K562 (cell line): Measurements from ENCODE around the gene VPREB3. TPM values are rescaled to one million over a fixed set of nuclear protein-coding genes. Genes with fewer than 3 reads are reported as not detected.

Source experiments
- ATAC-seq: fragments of 200-7000 bp; cut with Tn5 transposase; 3 replicates; pipeline ENCODE4 v1.9.1; 2020; ENCODE audit warnings: moderate library complexity
- BruUV-seq: library from RNA; stranded (reverse); fragments of 400-500 nt; replicated peaks from 2 replicates; lab custom pipeline; 2021; lab: Mats Ljungman, UMichigan
- CTCF ChIA-PET: fragments of 300-600 bp; formaldehyde crosslinking; extraction: SDS; loops from one replicate; lab custom pipeline; 2021; ENCODE audit warnings: low intra/inter-chr PET ratio; lab: Yijun Ruan, JAX
- POLR2A ChIA-PET: fragments of 300-600, 350-650 bp; sonication (Branson Sonifier 250); formaldehyde crosslinking; extraction: SDS; loops from one replicate; lab custom pipeline; 2021; ENCODE audit warnings: antibody characterized with exemption, inconsistent platforms; lab: Yijun Ruan, JAX
- DNase-seq, 4 experiments: peaks; one replicate each; pipeline versions ENCODE4 v3.0.0 to v3.0.0-alpha.2; 2011 to 2018; ENCODE audit warnings: low spot score in 3 of 4, mixed read lengths in 3 of 4; ENCODE audit errors: extremely low read depth in 1 of 4
- FAIRE-seq: peaks from 2 replicates; lab custom pipeline; 2011; peaks lifted over from hg19 to GRCh38; lab: Jason Lieb, UNC
- H2AFZ ChIP-seq: 2 replicates; pipeline ENCODE4 v1.6.0; 2011; ENCODE audit warnings: low read depth, low read length, control low read depth, inconsistent platforms
- H3K27ac ChIP-seq: fragments of 200-600 bp; 3 replicates; pipeline ENCODE4 v1.8.0; 2011; ENCODE audit warnings: low read depth, mild to moderate bottlenecking, control low read depth, inconsistent platforms, low read length, moderate library complexity, mixed read lengths; ENCODE audit errors: extremely low read depth
- H3K27me3 ChIP-seq, 2 experiments: fragments of 300-600 bp in 1 of 2; 2 replicates in 1 of 2; 3 replicates in 1 of 2; pipeline versions ENCODE4 v1.6.0 to v1.8.0; 2011; ENCODE audit warnings: inconsistent platforms in 2 of 2, low read length in 2 of 2, mild to moderate bottlenecking in 1 of 2, mixed read lengths in 1 of 2, moderate library complexity in 1 of 2; ENCODE audit not compliant: control insufficient read depth in 2 of 2, insufficient read depth in 2 of 2
- H3K36me3 ChIP-seq: fragments of 300-600 bp; 3 replicates; pipeline ENCODE4 v1.8.0; 2011; ENCODE audit warnings: mild to moderate bottlenecking, low read length, inconsistent platforms; ENCODE audit not compliant: control insufficient read depth, insufficient read depth
- H3K4me1 ChIP-seq, 2 experiments: fragments of 200-600 bp in 1 of 2; replicated peaks in 1 of 2; 2 replicates in 1 of 2; 3 replicates in 1 of 2; pipeline versions ENCODE4 v1.5.1 to v1.8.0; 2011; ENCODE audit warnings: inconsistent platforms in 2 of 2, low read length in 2 of 2, mild to moderate bottlenecking in 1 of 2, mixed read lengths in 1 of 2, moderate library complexity in 1 of 2; ENCODE audit not compliant: control insufficient read depth in 2 of 2, insufficient read depth in 2 of 2
- H3K4me2 ChIP-seq: 2 replicates; pipeline ENCODE4 v1.6.1; 2011; ENCODE audit warnings: low read length, control low read depth, inconsistent platforms, mixed read lengths; ENCODE audit not compliant: insufficient read depth
- H3K4me3 ChIP-seq: fragments of 200-600 bp; sonication (generic), shearing (Covaris generic); 2 replicates; pipeline ENCODE4 v1.5.1; 2016; ENCODE audit warnings: control low read depth, inconsistent platforms
- H3K79me2 ChIP-seq: fragments of 200-600 bp; 3 replicates; pipeline ENCODE4 v1.8.0; 2011; ENCODE audit warnings: low read length, inconsistent platforms; ENCODE audit not compliant: control insufficient read depth, insufficient read depth
- H3K9ac ChIP-seq, 2 experiments: 2 replicates each; pipeline versions ENCODE4 v1.6.0 to v1.6.1; 2011; ENCODE audit warnings: low read depth in 2 of 2, low read length in 2 of 2, control low read depth in 1 of 2, inconsistent platforms in 1 of 2, mild to moderate bottlenecking in 1 of 2, mixed read lengths in 1 of 2; ENCODE audit not compliant: insufficient read depth in 1 of 2
- H3K9me1 ChIP-seq: one replicate; pipeline ENCODE4 v1.6.0; 2011; ENCODE audit warnings: inconsistent platforms, mild to moderate bottlenecking, low read length, moderate library complexity; ENCODE audit not compliant: control insufficient read depth, insufficient read depth
- H3K9me3 ChIP-seq: replicated peaks from 2 replicates; pipeline ENCODE4 v1.5.1; 2011; ENCODE audit warnings: low read depth, low read length, inconsistent platforms; ENCODE audit not compliant: control insufficient read depth, insufficient read depth
- H4K20me1 ChIP-seq: replicated peaks from 2 replicates; pipeline ENCODE4 v1.6.1; 2011; ENCODE audit warnings: low read length, inconsistent platforms, mixed read lengths; ENCODE audit not compliant: control insufficient read depth, insufficient read depth
- BMI1 ChIP-seq: fragments of 150-350 bp; IDR thresholded peaks from 2 replicates; pipeline ENCODE4 v1.6.1; 2014; ENCODE audit warnings: low read length
- CCAR2 ChIP-seq: fragments of 200-400 bp; formaldehyde crosslinking; IDR thresholded peaks from 2 replicates; pipeline ENCODE4 v1.6.1; 2017; ENCODE audit warnings: mild to moderate bottlenecking, low read depth, low read length
- GTF2B ChIP-seq: IDR thresholded peaks from 2 replicates; pipeline ENCODE4 v1.6.1; 2011; ENCODE audit not compliant: insufficient read length; ENCODE audit errors: extremely low read depth
- HMGXB4 ChIP-seq: sonication (generic); formaldehyde crosslinking; IDR thresholded peaks from 2 replicates; pipeline ENCODE4 v1.8.1; 2023; ENCODE audit warnings: mild to moderate bottlenecking, missing genetic modification reagents
- KDM5B ChIP-seq: fragments of 200-600 bp; sonication (generic); IDR thresholded peaks from 2 replicates; pipeline ENCODE4 v1.6.1; 2012; ENCODE audit warnings: low read depth, mild to moderate bottlenecking, moderate library complexity, low read length, control low read depth, inconsistent platforms; ENCODE audit not compliant: insufficient replicate concordance
- MBD2 ChIP-seq: sonication (generic); IDR thresholded peaks from 2 replicates; pipeline ENCODE4 v1.6.1; 2016; ENCODE audit warnings: low read depth, borderline replicate concordance
- NCOA6 ChIP-seq: fragments of 450-650 bp; IDR thresholded peaks from 2 replicates; pipeline ENCODE4 v1.6.1; 2017; ENCODE audit warnings: mild to moderate bottlenecking
- NFYB ChIP-seq: IDR thresholded peaks from 2 replicates; pipeline ENCODE4 v1.6.1; 2011; ENCODE audit warnings: mild to moderate bottlenecking, moderate library complexity; ENCODE audit not compliant: insufficient read length; ENCODE audit errors: extremely low read depth
- NR2C2 ChIP-seq, 2 experiments: fragments of 200-800 bp in 1 of 2; sonication (Bioruptor generic) in 1 of 2; sonication (generic) in 1 of 2; formaldehyde crosslinking in 1 of 2; IDR thresholded peaks; 2 replicates each; pipeline versions ENCODE4 v1.6.1 to v1.8.0; 2016 to 2022; ENCODE audit warnings: mild to moderate bottlenecking in 1 of 2, missing compliant biosample characterization in 1 of 2, missing genetic modification characterization in 1 of 2, missing genetic modification reagents in 1 of 2
- USF2 ChIP-seq: sonication (generic); formaldehyde crosslinking; IDR thresholded peaks from 2 replicates; pipeline ENCODE4 v1.5.0; 2020; ENCODE audit warnings: missing genetic modification reagents
- ZC3H8 ChIP-seq: fragments of 450-650 bp; IDR thresholded peaks from 2 replicates; pipeline ENCODE4 v1.6.1; 2017
- ZNF282 ChIP-seq: sonication (generic); formaldehyde crosslinking; IDR thresholded peaks from 2 replicates; pipeline ENCODE4 v1.8.1; 2023; ENCODE audit warnings: missing genetic modification reagents
- ZNF311 ChIP-seq: fragments of 250-450 bp; sonication (Bioruptor Pico); IDR thresholded peaks from 2 replicates; pipeline ENCODE4 v1.4.0; 2020; ENCODE audit warnings: mild to moderate bottlenecking, moderate library complexity
- ZNF583 ChIP-seq: fragments of 250-450 bp; sonication (Bioruptor Pico); IDR thresholded peaks from 2 replicates; pipeline ENCODE4 v1.4.0; 2020
- WGBS: fragments of 100-300 bp; shearing (Covaris generic); methylation state at CpG from one replicate; pipeline ENCODE4 v1.1.6; 2016; ENCODE audit warnings: low coverage, mixed read lengths; ENCODE audit not compliant: insufficient coverage; ENCODE audit errors: missing lambda C conversion rate; 5-methylcytosine and 5-hydroxymethylcytosine counted together
- in situ Hi-C: fragments of 300-500 bp; cut with MboI; formaldehyde crosslinking; loops from 4 replicates; pipeline ENCODE4 v1.15.0; 2018; ENCODE audit warnings: inconsistent platforms, mixed read lengths
- intact Hi-C: fragments of 100-400 bp; cut with micrococcal nuclease; formaldehyde crosslinking; loops from 2 replicates; pipeline ENCODE4 v1.14.2; 2022
- polyA plus RNA-seq, 8 experiments: library from polyadenylated mRNA; depleted of rRNA in 4 of 8; stranded (reverse) in 5 of 8; unstranded in 3 of 8; fragments of >200 nt; fragmentation: Nextera tagmentation in 2 of 8; fragmentation: Illumina TruSeq in 1 of 8; extraction: Ambion mirVana in 2 of 8; extraction: Trizol in 1 of 8; gene quantifications; 2 replicates each; pipeline versions ENCODE4 v1.2.1 to v1.2.3, GENCODE V29; 2011 to 2014; ENCODE audit warnings: inconsistent platforms in 1 of 8, missing spikeins in 1 of 8
- total RNA-seq, 7 experiments: library from RNA; depleted of rRNA in 6 of 7; stranded (reverse); fragments of >200 nt in 6 of 7; fragmentation: Illumina TruSeq in 2 of 7; extraction: Trizol in 2 of 7; gene quantifications; 2 replicates each; pipeline versions ENCODE4 v1.2.1 to v1.2.3, GENCODE V29; 2011 to 2021; ENCODE audit warnings: low replicate concordance in 1 of 7
- TF ChIP-seq, protein P1 (sequence below): fragments of 250-450 bp; sonication (Bioruptor Pico); IDR thresholded peaks from 2 replicates; pipeline ENCODE4 v1.8.0; 2021; ENCODE audit warnings: borderline replicate concordance, mild to moderate bottlenecking, moderate library complexity; ENCODE audit not compliant: poor library complexity, severe bottlenecking
- TF ChIP-seq, protein P2 (sequence below): fragments of 450-650 bp; IDR thresholded peaks from 2 replicates; pipeline ENCODE4 v1.6.1; 2014; ENCODE audit warnings: low read depth, mild to moderate bottlenecking, moderate library complexity, borderline replicate concordance

Gene VPREB3
- total and polyA plus RNA-seq, 9 of the 15 experiments (the other 6 are each of a cell fraction or from before 2014, with no cell fraction given): 0.14 to 0.71 (median 0.20) TPM; not detected in 6

DNA sequence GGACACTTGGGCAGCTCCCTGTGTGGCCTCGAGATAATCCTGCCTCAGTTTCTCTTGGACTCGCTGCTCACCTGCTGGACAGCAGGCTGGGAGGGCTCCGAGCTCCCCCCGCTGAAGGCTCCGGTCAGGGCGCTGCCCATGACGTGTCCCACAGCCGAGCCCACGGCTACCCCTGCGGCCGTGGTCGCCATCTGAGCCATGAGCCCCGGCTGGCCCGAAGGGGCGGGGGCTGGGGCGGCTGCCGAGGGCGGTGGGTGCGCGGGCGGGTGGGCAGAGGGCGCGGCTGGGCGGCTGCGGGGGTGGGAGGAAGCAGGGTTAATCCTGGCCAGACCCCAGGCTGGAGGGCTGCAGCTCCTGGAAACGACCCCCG lies 13.1 kb upstream of the VPREB3 start:
- ChIA-PET POLR2A (interaction anchor here (0.6 to 1.0 kb wide), 5 partner anchors 14 to 189 kb away, joined by 3 to 4 read pairs (median 3); no protein-coding TSS in a partner anchor), CTCF (interaction anchor here (2.7 kb wide), 1 partner anchor 82 kb away, joined by 15 read pairs; no protein-coding TSS in a partner anchor)
- 0% methylated on average over 10 of the region's 27 CpGs for WGBS
- Histone ChIP-seq H2AFZ (no peak overlapping the region), H3K9me3 (no peaks in the 10 kb centered on the region), H3K4me3 (peak overlapping the region; percentile 70), H3K79me2 (peaks cover 34% of the 10 kb centered on the region), H4K20me1 (peaks cover 23% of the 10 kb centered on the region), H3K9me1 (peaks cover 6% of the 10 kb centered on the region), H3K27ac (peak overlapping the region; percentile 98), H3K36me3 (peaks cover 24% of the 10 kb centered on the region), H3K4me1 (peaks cover 27 to 58% of the 10 kb centered on the region in 2 experiments; a peak in 4 of 5 replicates), H3K9ac (peak overlapping the region; percentile 95 to 98), H3K27me3 (no peaks in the 10 kb centered on the region), H3K4me2 (peak overlapping the region; percentile 94)
- intact Hi-C loops (loop anchor here (2.0 to 10.0 kb wide), 3 partner anchors 80 to 224 kb away; no protein-coding TSS in a partner anchor), in situ Hi-C loops (no loop called here)
- FAIRE-seq: no peak
- no TSS peak for BruUV-seq
- peak in 1 of 4 experiments; percentile 72 for DNase-seq
- ATAC-seq: peak; percentile 8
- no peak for TF ChIP-seq BMI1
- no peak for TF ChIP-seq NFYB
- TF ChIP-seq, protein P1, sequence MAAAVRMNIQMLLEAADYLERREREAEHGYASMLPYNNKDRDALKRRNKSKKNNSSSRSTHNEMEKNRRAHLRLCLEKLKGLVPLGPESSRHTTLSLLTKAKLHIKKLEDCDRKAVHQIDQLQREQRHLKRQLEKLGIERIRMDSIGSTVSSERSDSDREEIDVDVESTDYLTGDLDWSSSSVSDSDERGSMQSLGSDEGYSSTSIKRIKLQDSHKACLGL (CRISPR knock-in tag): no peak
- no peak for TF ChIP-seq NR2C2 (CRISPR knock-in tag; IDR thresholded peaks at IDR 0.05)
- TF ChIP-seq NR2C2 (tag; IDR thresholded peaks at IDR 0.05): 0 out of 2 replicates have a peak, but pooled peaks have one; percentile 38
- 0 out of 2 replicates have a peak, but pooled peaks have one; percentile 15 for TF ChIP-seq HMGXB4 (CRISPR knock-in tag)
- TF ChIP-seq KDM5B: peak; percentile 11
- no peak for TF ChIP-seq CCAR2
- no peak for TF ChIP-seq MBD2
- no peak for TF ChIP-seq ZC3H8
- no peak for TF ChIP-seq ZNF311 (CRISPR knock-in tag)
- TF ChIP-seq GTF2B: no peak
- no peak for TF ChIP-seq ZNF583 (CRISPR knock-in tag)
- 0 out of 2 replicates have a peak, but pooled peaks have one; percentile 6 for TF ChIP-seq USF2 (CRISPR knock-in tag)
- TF ChIP-seq ZNF282 (CRISPR knock-in tag): no peak
- TF ChIP-seq, protein P2, sequence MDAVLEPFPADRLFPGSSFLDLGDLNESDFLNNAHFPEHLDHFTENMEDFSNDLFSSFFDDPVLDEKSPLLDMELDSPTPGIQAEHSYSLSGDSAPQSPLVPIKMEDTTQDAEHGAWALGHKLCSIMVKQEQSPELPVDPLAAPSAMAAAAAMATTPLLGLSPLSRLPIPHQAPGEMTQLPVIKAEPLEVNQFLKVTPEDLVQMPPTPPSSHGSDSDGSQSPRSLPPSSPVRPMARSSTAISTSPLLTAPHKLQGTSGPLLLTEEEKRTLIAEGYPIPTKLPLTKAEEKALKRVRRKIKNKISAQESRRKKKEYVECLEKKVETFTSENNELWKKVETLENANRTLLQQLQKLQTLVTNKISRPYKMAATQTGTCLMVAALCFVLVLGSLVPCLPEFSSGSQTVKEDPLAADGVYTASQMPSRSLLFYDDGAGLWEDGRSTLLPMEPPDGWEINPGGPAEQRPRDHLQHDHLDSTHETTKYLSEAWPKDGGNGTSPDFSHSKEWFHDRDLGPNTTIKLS: no peak
- TF ChIP-seq NCOA6: no peak
